Erythroblast (primary cell): ENCODE results near the gene HTRA1.

Source experiments
- DNase-seq, 2 experiments: peaks; one replicate each; lab custom pipeline; 2025; lab: John Stamatoyannopoulos, UW
- GATA1 ChIP-seq: IDR thresholded peaks from 2 replicates; pipeline ENCODE4 v1.6.1; 2011; ENCODE audit warnings: low read depth, mild to moderate bottlenecking, control low read depth, low read length, moderate library complexity
- POLR2A ChIP-seq: IDR thresholded peaks from 2 replicates; pipeline ENCODE4 v1.6.1; 2011; ENCODE audit warnings: mild to moderate bottlenecking, low read length

HTRA1 gene

GRCh38 chr10:122516734-122517133 lies 55.4 kb downstream of the HTRA1 start:
- TF ChIP-seq GATA1 (no peak), POLR2A (no peak)
- DNase-seq: no peak

GRCh38 chr10:122519144-122519543 lies 57.8 kb downstream of the HTRA1 start:
- no peak for DNase-seq
- TF ChIP-seq GATA1 (no peak), POLR2A (no peak)

- no peak for DNase-seq
- no peak for TF ChIP-seq GATA1
- TF ChIP-seq POLR2A: no peak
These were observed 58.5 kb downstream of the HTRA1 start for GRCh38 chr10:122519873-122520272.

DNA sequence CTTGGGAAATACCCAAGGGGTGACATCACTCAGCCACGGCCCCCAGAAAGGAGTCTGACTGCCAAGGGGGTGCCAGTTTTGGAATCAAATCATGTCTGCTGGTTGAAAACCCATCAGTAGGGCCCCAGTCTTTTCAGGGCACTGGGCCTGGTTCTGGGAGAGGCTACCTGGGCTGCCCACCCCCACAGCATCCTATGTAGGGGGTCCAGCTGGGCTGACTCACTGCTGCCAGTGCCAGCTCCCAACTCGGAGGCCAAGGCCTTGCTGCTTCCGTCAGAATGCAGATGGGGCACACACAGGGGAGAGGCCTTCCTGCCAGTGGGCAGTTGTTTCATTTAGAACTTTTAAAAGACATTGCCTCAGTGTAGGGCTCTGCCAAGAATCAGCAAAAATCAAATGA lies 59.7 kb downstream of the HTRA1 start:
- TF ChIP-seq GATA1: no peak
- no peak for TF ChIP-seq POLR2A
- no peak for DNase-seq

DNA sequence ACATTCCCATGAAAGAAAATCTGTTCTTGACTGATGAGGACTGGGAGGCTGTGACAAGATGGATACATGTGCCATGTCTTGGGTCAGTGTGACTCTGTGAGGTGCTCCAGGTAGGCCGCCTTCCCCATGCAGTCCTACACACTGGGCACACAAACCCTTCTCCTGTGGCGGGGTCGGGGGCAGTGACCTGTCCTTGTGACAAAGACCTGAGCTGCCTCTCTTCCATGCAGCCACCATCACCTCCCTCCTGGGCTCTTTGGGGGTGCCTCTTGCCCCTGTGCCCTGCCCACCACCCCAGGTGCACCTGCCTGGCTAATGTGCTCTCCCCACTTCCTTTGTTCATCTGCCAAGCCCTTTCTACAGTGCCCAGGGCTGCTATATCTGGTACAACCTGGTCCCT lies 63.5 kb downstream of the HTRA1 start:
- no peak for DNase-seq
- TF ChIP-seq POLR2A (no peak), GATA1 (no peak)

DNA sequence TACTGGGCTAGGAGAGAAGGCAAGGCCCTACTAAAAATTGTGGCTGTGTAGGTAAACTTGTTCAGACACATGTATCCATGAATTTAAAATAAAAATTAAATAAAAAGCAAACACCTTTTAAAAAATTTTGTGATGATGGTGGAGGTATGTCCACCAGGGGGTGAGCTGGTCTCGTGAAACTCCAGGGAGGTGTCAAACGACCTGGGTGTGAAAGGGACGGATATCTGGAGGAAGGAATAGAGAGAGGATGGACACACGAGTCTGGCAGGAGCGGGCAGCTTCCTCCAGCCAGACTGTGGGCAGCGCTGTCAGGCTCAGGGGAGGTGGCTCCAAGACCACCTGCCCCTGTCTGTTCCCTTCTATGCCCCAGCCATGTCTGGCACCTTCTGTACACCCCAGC lies 64.4 kb downstream of the HTRA1 start:
- DNase-seq: peak in 1 of 2 experiments; percentile 1
- TF ChIP-seq POLR2A: no peak
- TF ChIP-seq GATA1: no peak

DNA sequence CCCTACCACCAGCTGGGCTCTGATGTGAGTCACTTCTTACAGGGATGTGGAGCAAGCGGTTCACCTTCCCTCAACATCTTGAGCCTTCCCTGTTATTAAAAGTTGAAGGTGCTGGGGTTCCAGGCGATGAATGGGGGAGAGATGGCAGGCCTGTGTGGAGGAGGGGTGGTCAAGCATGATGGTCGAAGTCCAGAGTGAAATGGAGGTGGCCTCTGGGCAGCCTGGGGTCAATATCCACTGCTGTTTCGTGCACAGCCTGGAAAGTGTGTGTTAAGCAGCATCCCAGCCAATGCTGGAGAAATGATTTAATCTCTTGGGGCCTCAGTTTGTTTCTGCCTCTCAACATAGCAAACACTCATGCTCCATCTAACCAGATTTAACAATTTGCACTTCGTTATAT lies 65.5 kb downstream of the HTRA1 start:
- TF ChIP-seq GATA1 (no peak), POLR2A (no peak)
- DNase-seq: no peak

GRCh38 chr10:122530177-122530576 lies 68.8 kb downstream of the HTRA1 start:
- DNase-seq: no peak
- TF ChIP-seq POLR2A: no peak
- no peak for TF ChIP-seq GATA1

DNA sequence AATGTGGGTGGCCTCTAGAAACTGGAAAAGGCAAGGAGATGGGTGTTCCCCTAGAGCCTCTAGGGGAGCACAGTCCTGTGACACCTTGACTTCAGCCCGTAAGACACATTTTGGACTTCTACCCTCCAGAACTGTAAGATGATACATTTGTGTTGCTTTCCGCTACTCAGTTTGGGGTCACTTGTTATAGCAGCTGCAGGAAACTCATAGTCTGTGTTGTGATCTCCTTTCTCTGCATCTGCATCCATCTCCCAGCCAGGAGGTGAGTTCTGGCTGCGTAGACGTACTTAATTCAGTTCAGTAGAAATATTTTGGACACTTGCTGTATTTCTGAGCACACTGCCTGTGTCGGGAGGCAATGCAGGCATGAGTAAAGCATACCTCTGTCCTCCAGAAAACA lies 69.9 kb downstream of the HTRA1 start:
- no peak for TF ChIP-seq GATA1
- no peak for TF ChIP-seq POLR2A
- no peak for DNase-seq

GRCh38 chr10:122531939-122532338 lies 70.6 kb downstream of the HTRA1 start:
- TF ChIP-seq POLR2A: no peak
- TF ChIP-seq GATA1: no peak
- no peak for DNase-seq

DNA sequence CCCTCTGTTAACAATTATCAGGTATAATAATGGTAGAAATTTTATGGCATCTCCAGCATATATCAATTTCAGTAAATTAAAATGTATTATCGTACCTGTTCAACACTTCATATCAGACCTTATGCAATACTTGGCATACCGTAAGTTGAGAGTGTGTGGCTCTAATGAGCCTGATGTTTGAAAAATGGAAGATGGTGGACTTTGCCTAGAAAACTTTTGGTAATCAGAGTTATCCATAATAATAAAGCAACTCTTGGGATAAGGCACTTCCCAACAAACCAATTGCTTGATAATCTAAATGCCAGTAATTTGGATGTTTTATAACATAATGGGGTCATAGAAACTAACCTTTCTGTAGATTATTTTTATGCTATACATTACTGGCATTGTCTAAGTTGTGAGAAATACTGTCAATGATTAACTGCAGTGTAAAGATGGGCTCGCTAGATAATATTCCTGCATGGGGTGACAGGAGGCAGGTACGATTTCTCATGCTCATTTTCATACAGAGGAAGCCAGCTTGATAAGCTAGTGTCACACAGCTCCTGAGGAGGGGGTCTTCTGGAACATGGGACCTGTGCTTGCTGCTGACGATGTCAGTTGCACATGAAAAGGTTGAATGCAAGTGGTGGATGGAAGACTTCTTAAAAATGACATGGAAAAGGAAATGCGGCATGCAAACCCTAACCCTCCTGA lies 71.4 kb downstream of the HTRA1 start:
- DNase-seq: no peak
- TF ChIP-seq POLR2A (no peak), GATA1 (no peak)

- no peak for DNase-seq
- no peak for TF ChIP-seq GATA1
- TF ChIP-seq POLR2A: no peak
These were observed 76.2 kb downstream of the HTRA1 start for GRCh38 chr10:122537545-122537944.

DNA sequence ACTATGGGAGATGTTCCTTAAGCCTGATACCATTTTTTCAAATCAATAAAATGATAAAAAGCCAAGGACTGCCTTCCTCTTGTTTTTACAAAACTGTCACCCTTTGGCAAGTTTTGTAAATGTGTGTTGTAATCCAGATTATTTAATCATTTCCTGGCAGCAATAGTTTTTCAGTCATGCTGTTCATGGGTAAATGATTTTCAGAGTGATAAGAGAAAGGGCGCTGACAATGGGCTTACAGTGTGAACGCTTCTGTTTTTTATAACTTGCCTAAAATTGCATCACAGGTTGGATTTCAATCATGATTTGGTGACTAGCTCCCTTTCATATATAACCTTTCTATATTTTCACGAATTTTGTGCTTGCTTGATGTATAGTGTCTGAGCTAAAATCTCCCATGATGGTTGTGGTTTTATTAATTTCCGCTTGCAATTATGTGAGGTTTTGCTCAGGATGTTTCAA lies 80.2 kb downstream of the HTRA1 start:
- peak; percentile 2 to 11 for DNase-seq
- TF ChIP-seq GATA1 (no peak), POLR2A (no peak)

DNA sequence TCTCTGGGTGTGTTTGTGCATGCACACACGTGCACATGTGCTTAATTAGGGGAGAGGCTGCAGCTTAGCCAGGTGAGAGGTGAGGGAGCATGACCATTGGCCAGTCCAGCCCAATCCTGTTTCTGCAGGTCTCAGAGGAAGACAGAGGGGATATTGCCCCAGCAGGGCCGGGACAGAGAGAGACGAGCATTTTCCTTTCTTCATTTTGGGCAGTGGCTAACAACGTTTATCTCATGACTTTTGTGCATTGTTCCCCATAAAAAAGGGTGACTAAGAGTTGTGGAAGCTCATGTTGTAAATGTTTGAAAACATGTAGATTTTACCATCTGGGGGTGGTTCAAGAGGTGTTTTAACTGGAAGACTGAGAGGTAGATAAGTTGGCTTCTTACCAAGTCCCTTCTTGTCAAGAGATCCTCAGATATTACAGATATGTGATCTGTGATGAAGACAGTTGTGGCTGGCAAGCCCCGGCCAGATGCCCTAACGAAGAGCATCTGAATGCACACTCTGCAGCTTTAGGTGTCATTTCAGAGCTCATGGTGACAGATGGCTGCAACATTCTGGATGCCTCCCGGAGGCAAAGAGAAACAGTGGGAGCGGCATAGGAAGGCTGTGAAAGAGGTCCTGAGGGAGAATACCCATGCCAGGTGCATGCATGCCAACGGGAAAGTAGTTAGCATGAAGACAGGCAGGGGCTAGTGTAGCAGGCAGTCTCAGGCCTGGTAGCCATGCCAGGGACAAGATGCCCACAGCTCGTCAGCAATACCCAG lies 82.5 kb downstream of the HTRA1 start:
- TF ChIP-seq GATA1 (no peak), POLR2A (no peak)
- DNase-seq: no peak

DNA sequence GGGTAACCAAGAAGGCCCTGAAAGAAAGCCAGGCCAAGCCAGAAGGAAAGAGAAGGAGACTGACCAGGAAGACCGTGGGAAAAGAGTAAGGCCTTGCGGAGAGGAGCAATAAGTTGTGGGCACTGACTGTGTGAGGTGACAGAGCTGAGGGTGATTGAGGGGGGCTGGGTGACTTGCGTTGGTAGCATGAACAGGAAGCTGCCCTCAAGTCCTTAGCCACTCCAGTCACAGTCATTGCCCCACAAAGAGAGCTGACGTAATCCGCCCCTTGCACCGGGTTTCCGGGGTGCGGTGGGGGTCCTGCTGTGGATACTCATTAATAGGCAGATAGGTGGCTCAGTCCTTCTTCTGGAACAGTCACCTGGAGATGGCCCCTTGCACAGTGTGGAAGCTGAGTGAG lies 83.1 kb downstream of the HTRA1 start:
- DNase-seq: no peak
- no peak for TF ChIP-seq POLR2A
- TF ChIP-seq GATA1: no peak
